Gastroesophageal sphincter (tissue), 3 donors: Measurements from ENCODE around the gene CYP4F11.

ENCODE experiments used
- CTCF ChIP-seq, 4 experiments: fragments of 200-600 bp in 2 of 4; fragments of 450-650 bp in 2 of 4; sonication (generic) in 1 of 4; IDR thresholded peaks; one replicate each; pipeline ENCODE4 v1.5.1; 2017 to 2019; ENCODE audit warnings: antibody characterized with exemption in 4 of 4, mild to moderate bottlenecking in 2 of 4, moderate library complexity in 2 of 4
- EP300 ChIP-seq: sonication (generic); formaldehyde crosslinking; IDR thresholded peaks from one replicate; pipeline ENCODE4 v1.6.1; 2017; ENCODE audit warnings: antibody characterized with exemption, mild to moderate bottlenecking
- POLR2A ChIP-seq, 2 donors: fragments of 450-650 bp; IDR thresholded peaks; one replicate each; pipeline ENCODE4 v1.6.1; 2017; ENCODE audit warnings: antibody characterized with exemption in 2 of 2, mild to moderate bottlenecking in 2 of 2, moderate library complexity in 1 of 2
- POLR2AphosphoS5 ChIP-seq: sonication (generic); formaldehyde crosslinking; IDR thresholded peaks from one replicate; pipeline ENCODE4 v1.6.1; 2017; ENCODE audit warnings: antibody characterized with exemption

GRCh38 chr19:15936950-15937349 is 2.6 kb upstream of the CYP4F11 start:
- no peak for TF ChIP-seq POLR2AphosphoS5
- no peak for TF ChIP-seq CTCF (IDR thresholded peaks at IDR 0.05)
- TF ChIP-seq EP300, result no peak
- TF ChIP-seq POLR2A (IDR thresholded peaks at IDR 0.05), result no peak
